Caco-2 (cell line): Measurements from ENCODE around the gene SH3D19. TPM values are rescaled to one million over a fixed set of nuclear protein-coding genes. Genes with fewer than 3 reads are reported as not detected.

Experiments
- BruUV-seq: library from RNA; stranded (reverse); fragments of 400-500 nt; replicated peaks from 2 replicates; lab custom pipeline; 2021; lab: Mats Ljungman, UMichigan
- CTCF ChIA-PET: fragments of 300-600 bp; sonication (Branson Sonifier 250); formaldehyde crosslinking; loops from one replicate; lab custom pipeline; 2022; ENCODE audit warnings: antibody characterized with exemption; lab: Charles Lee
- POLR2A ChIA-PET: fragments of 300-600 bp; sonication (Branson Sonifier 250); formaldehyde crosslinking; loops from one replicate; lab custom pipeline; 2022; ENCODE audit warnings: antibody characterized with exemption; lab: Charles Lee
- DNase-seq, 2 experiments: peaks; one replicate each; pipeline versions ENCODE4 v3.0.0 to v3.0.0-alpha.2; 2020 to 2022
- H3K27me3 ChIP-seq: replicated peaks from 2 replicates; pipeline ENCODE4 v1.6.0; 2011; ENCODE audit warnings: low read length; ENCODE audit not compliant: control insufficient read depth, insufficient read depth
- H3K36me3 ChIP-seq: 2 replicates; pipeline ENCODE4 v1.5.1; 2011; ENCODE audit warnings: low read length; ENCODE audit not compliant: control insufficient read depth, insufficient read depth
- H3K4me1 ChIP-seq: fragments of 250-450 bp; sonication (Bioruptor Pico); 2 replicates; pipeline ENCODE4 v1.5.1; 2020; ENCODE audit warnings: mild to moderate bottlenecking
- H3K4me3 ChIP-seq: 2 replicates; pipeline ENCODE4 v1.5.1; 2011; ENCODE audit warnings: low read depth, mild to moderate bottlenecking, control low read depth, low read length
- H3K9me3 ChIP-seq: fragments of 250-450 bp; sonication (Bioruptor Pico); 2 replicates; pipeline ENCODE4 v1.5.1; 2020; ENCODE audit warnings: mild to moderate bottlenecking, moderate library complexity
- H3K27ac Mint-ChIP-seq: one replicate; pipeline ENCODE4 v1.8.0; 2022; ENCODE audit warnings: mixed read lengths; ENCODE audit not compliant: unreplicated experiment
- H3K27me3 Mint-ChIP-seq: one replicate; pipeline ENCODE4 v1.8.0; 2022; ENCODE audit warnings: mixed read lengths; ENCODE audit not compliant: insufficient read depth, unreplicated experiment
- H3K36me3 Mint-ChIP-seq: one replicate; pipeline ENCODE4 v1.8.0; 2022; ENCODE audit warnings: mild to moderate bottlenecking, mixed read lengths; ENCODE audit not compliant: insufficient read depth, unreplicated experiment
- H3K4me1 Mint-ChIP-seq: one replicate; pipeline ENCODE4 v1.8.0; 2022; ENCODE audit warnings: low read depth, mixed read lengths; ENCODE audit not compliant: unreplicated experiment
- H3K4me3 Mint-ChIP-seq: one replicate; pipeline ENCODE4 v1.8.0; 2022; ENCODE audit warnings: mild to moderate bottlenecking, moderate library complexity, mixed read lengths; ENCODE audit not compliant: unreplicated experiment
- H3K9me3 Mint-ChIP-seq: one replicate; pipeline ENCODE4 v1.8.0; 2022; ENCODE audit warnings: mixed read lengths; ENCODE audit not compliant: unreplicated experiment
- CTCF ChIP-seq, 2 experiments: fragments of 200-600 bp in 1 of 2; IDR thresholded peaks; 1 replicate in 1 of 2; 2 replicates in 1 of 2; pipeline versions ENCODE4 v1.5.1 to v1.8.0; 2011 to 2022; ENCODE audit warnings: antibody characterized with exemption in 1 of 2, control low read depth in 1 of 2, inconsistent platforms in 1 of 2, low read depth in 1 of 2, low read length in 1 of 2, mild to moderate bottlenecking in 1 of 2, moderate library complexity in 1 of 2; ENCODE audit not compliant: insufficient read depth in 1 of 2, severe bottlenecking in 1 of 2, unreplicated experiment in 1 of 2
- intact Hi-C: fragments of 100-400 bp; cut with micrococcal nuclease; formaldehyde crosslinking; loops from one replicate; pipeline ENCODE4 v1.10.0; 2022; ENCODE audit not compliant: unreplicated experiment
- total RNA-seq: library from RNA; stranded (reverse); gene quantifications from 2 replicates; pipeline ENCODE4 v1.2.3, GENCODE V29; 2022

Gene SH3D19
- total RNA-seq, 1 experiment from 2014 or later: 57.8 TPM

- POLR2A ChIA-PET: interaction anchor here (0.6 kb wide), 1 partner anchor 103 kb away, joined by 5 read pairs; no protein-coding TSS in a partner anchor
- no peak for DNase-seq
- Mint-ChIP-seq H3K9me3 (no peaks in the 10 kb centered on the region), H3K4me1 (peaks cover 24% of the 10 kb centered on the region), H3K4me3 (no peak overlapping the region), H3K27ac (peak overlapping the region; percentile 46), H3K27me3 (no peaks in the 10 kb centered on the region), H3K36me3 (no peaks in the 10 kb centered on the region)
- Histone ChIP-seq H3K4me3 (no peak overlapping the region), H3K4me1 (peaks cover 21% of the 10 kb centered on the region), H3K9me3 (no peaks in the 10 kb centered on the region), H3K27me3 (no peaks in the 10 kb centered on the region), H3K36me3 (no peaks in the 10 kb centered on the region)
- CTCF ChIA-PET: no interaction called here
- no TSS peak for BruUV-seq
- intact Hi-C loops: no loop called here
- no peak for TF ChIP-seq CTCF (IDR thresholded peaks at IDR 0.05; ENCODE audit: insufficient read depth in 1 of 2, low read depth in 1 of 2, low read length in 1 of 2, severe bottlenecking in 1 of 2, unreplicated experiment in 1 of 2)
Observed at GRCh38 chr4:151339467-151339866, 14.1 kb upstream of the SH3D19 start.

GRCh38 chr4:151331276-151332042 is 6.1 kb upstream of the SH3D19 start:
- no peaks in the 10 kb centered on the region for H3K27me3 ChIP-seq
- POLR2A ChIA-PET: interaction anchor here (0.6 kb wide), 1 partner anchor 92 kb away, joined by 3 read pairs; no protein-coding TSS in a partner anchor
- H3K36me3 ChIP-seq: no peaks in the 10 kb centered on the region
- Mint-ChIP-seq H3K4me3 (no peak overlapping the region), H3K36me3 (no peaks in the 10 kb centered on the region), H3K4me1 (peaks cover 6% of the 10 kb centered on the region), H3K27me3 (no peaks in the 10 kb centered on the region), H3K9me3 (peaks cover 10% of the 10 kb centered on the region), H3K27ac (no peak overlapping the region)
- no peak for TF ChIP-seq CTCF (IDR thresholded peaks at IDR 0.05; ENCODE audit: insufficient read depth in 1 of 2, low read depth in 1 of 2, low read length in 1 of 2, severe bottlenecking in 1 of 2, unreplicated experiment in 1 of 2)
- BruUV-seq: no TSS peak
- H3K4me3 ChIP-seq: no peak overlapping the region
- DNase-seq: no peak
- CTCF ChIA-PET: no interaction called here
- intact Hi-C loops: no loop called here
- 0 out of 2 replicates have a peak, but pooled peaks cover 4% of the 10 kb centered on the region for H3K4me1 ChIP-seq
- no peaks in the 10 kb centered on the region for H3K9me3 ChIP-seq

DNA sequence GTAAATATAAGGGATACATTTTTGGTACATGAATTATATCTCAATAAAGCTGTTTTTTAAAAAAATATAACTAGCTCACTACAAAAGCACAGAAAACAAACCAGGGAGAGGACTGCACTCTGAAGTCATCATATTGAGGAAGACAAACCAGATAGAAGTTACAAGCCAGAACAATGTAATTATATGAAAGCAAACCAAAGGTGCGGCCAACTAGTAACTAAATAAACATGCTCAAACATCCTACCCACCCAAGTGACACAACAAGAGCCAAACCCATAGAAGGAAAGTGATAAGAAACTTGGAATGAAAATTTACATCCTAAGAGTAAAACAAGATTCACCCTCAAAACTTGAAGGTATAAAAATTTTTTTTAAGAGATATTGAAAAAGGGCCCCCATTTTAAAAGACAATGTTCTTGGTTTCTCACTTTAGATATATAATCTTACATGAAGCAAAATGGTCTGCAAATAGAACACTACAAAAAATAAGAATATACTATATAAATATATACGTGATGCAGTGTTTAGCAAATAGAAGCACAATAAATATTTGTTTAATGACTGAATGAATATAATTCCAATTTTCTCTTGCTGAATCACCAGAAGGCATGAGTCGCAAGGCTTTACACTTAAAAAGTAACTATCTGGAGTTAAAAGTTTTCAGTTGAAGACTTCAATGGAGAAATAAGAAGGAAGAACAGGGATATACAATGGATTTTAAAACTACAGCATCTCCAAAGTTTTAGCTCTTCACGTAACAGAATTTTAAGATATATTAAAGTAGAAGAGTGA is 4.0 kb upstream of the SH3D19 start:
- Histone ChIP-seq H3K4me3 (no peak overlapping the region), H3K4me1 (0 out of 2 replicates have a peak, but pooled peaks cover 4% of the 10 kb centered on the region), H3K9me3 (no peaks in the 10 kb centered on the region), H3K27me3 (no peaks in the 10 kb centered on the region), H3K36me3 (no peaks in the 10 kb centered on the region)
- CTCF ChIA-PET: no interaction called here
- intact Hi-C loops: no loop called here
- no peak overlapping the region for H3K27ac Mint-ChIP-seq
- no peak overlapping the region for H3K4me3 Mint-ChIP-seq
- H3K27me3 Mint-ChIP-seq: no peaks in the 10 kb centered on the region
- TF ChIP-seq CTCF (IDR thresholded peaks at IDR 0.05; ENCODE audit: insufficient read depth in 1 of 2, low read depth in 1 of 2, low read length in 1 of 2, severe bottlenecking in 1 of 2, unreplicated experiment in 1 of 2): no peak
- POLR2A ChIA-PET: no interaction called here
- no TSS peak for BruUV-seq
- no peak for DNase-seq
- H3K4me1 Mint-ChIP-seq: peaks cover 8% of the 10 kb centered on the region
- H3K36me3 Mint-ChIP-seq: no peaks in the 10 kb centered on the region
- peaks cover 10% of the 10 kb centered on the region for H3K9me3 Mint-ChIP-seq
